Right lung (tissue), 5 donors: ENCODE results near the gene MAD1L1. TPM values are rescaled to one million over a fixed set of nuclear protein-coding genes. Genes with fewer than 3 reads are reported as not detected.

Experiments used
- DNase-seq, 2 donors: peaks; one replicate each; pipeline ENCODE4 v3.0.0-alpha.2; 2013
- polyA plus RNA-seq, 5 donors: library from polyadenylated mRNA; unstranded; fragments of 120-200 nt; gene quantifications; one replicate each; pipeline versions ENCODE4 v1.2.1 to v1.2.3, GENCODE V29; 2013; ENCODE audit warnings: inconsistent platforms in 1 of 5, low replicate concordance in 1 of 5; ENCODE audit not compliant: insufficient read length in 5 of 5, insufficient read depth in 1 of 5

Gene MAD1L1
- polyA plus RNA-seq, 5 donors, result 15.5 to 26.8 (median 23.1) TPM

DNA sequence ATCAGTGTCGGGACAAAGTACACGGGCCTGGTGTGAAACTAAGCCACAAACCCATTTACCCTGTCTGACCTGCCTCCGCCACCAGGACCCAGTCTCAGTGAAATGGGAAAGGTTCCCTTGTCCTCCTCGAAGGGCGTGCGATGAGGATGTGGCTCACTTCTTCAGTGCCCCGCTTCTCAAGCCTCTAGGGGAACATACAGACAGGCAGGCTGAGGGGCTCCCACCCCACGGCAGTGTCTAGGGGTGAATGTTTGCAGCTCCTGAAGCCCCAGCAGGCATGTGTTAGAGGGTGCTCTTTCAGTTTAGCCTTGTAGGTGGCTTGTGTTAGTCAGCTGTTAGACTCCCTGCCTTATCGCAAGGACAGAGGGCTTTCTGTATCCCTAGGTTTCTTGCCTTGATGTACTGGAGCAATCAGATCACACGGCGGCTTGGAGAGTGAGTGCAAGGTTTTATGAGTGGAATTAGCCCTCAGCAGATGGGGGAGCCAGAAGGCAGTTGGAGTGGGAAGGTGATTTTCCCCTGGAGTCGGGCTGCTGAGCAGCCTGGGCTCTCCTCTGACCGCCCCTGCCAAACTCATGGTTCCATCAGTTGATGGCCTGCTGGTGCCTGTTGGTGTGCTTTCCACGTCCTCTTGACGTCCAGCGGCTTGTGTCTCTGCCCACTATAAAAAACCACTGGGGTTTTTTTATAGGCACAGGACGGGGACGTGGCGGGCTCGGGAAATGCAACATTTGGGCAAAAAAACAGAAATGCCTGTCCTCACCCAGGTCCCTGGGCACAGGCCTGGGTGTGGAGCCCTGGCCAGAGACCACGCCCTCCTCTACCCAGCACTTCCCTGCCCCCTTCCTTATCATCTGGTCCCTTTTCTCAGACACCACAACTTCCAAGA, 10.0 kb upstream of the MAD1L1 start:
- DNase-seq, result no peak

DNA sequence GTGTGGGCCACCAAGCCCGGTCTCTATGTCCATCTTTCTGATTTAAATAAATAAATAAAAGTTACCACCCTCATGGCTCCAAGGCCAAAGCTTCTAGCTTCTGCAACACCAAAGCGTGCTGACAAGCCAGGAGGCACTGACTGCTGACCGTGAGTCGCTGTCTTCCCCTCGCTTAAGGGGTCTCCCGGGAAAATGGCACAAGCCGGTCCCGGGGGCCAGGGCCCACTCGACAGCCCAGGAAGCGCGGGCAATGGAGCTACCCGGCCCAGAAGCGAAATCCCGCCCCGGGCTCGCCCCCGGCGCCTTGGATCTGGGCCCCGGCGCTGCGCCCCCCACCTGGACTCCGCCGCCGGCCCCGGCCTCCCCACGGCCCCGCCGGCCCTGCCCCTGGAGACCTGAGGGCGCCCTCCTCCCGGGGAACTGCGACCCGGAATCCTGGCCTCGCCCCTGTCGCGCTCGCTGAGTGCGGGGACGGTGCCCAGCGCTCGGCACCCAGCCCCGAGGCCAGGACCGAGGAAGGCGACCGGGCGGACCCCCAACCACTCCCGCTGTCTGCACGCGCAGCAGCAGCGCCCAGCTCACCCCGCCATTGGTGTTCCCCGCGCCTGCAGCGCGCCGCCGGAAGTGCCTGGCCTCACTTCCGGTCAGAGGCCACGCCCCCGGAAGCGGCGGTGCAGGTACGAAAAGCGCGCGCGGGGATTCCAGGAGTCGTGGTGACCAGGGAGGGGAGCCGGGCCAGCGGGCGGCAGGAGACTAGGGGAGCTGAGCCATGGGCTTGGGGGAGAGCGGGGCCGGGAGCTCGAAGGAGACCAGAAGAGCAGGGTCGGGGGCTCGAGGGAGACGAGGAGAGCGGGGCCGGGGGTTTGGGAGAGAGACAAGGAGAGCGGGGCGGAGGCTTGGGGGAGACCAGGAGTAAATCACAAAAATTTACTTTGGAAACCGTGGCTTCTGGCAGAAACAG, 9.1 kb upstream of the MAD1L1 start, which contains the start of the genes MRM2 and NUDT1:
MRM2 (minus strand) TSS at position 626 of the 961 bp plus-strand sequence; CDS start at position 590, 36 bp downstream.
NUDT1 (plus strand) TSS at position 647 of the 961 bp plus-strand sequence. CDS start 2,349 bp downstream, outside the sequence.
- DNase-seq, result peak; percentile 71 to 75

DNA sequence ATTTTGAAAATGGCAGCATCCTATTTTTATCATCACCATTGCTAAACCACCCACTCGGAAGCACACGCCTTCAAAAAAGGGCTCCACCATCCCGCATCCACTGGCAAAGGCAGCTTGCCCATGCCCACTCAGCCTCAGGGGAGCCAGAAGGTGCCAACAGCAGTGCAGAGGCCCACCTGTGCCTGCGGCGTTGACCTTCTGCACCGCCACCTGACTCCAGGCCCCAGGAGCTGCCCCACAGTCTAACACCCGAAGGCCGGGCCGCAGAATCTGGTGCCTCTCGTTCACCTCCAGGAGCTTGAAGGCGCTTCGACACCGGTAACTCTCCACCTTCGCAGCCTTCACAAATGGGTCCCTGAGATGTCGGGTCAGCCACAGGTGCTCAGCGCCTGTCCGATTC, 6.5 kb upstream of the MAD1L1 start:
- no peak for DNase-seq

DNA sequence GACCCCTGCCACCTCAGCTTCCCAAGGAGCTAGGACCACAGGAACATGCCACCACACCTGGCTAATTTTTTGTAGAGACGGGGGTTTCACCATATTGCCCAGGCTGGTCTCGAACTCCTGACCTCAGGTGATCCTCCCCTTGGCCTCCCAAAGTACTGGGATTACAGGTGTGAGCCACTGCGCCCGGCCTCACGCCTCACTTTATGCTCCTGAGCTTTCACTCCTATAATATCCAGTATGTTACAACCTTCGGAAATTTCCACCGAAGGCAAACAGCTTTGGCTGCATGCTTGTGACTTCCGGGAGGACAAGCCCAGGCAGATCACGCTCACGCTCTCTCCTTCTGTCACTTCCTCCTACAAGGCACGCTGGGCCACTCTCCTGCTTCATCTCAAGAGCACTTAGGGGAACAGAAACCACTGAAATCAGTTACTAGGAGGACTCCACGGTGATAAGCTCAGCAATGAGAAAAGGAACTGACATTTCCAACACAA, 4.4 kb upstream of the MAD1L1 start:
- no peak for DNase-seq

DNA sequence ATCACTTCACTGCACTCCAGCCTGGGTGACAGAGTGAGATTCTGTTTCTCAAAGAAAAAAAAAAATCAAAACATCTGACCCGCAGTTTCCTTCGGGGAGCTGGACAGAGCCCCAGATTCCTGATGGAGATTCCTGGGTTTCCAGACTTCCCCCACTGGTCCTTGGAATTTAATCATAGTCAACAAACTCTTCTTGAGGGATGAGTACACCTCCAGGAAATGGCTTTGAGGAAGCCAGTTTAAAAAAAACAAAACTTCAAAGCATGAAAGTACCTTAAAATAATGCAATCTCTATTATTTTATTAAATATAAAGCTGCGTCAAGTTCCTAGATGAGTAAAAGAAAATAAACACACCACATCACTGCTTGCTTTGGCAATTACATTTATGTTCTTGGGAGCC, 1.2 kb upstream of the MAD1L1 start:
- DNase-seq, result no peak

DNA sequence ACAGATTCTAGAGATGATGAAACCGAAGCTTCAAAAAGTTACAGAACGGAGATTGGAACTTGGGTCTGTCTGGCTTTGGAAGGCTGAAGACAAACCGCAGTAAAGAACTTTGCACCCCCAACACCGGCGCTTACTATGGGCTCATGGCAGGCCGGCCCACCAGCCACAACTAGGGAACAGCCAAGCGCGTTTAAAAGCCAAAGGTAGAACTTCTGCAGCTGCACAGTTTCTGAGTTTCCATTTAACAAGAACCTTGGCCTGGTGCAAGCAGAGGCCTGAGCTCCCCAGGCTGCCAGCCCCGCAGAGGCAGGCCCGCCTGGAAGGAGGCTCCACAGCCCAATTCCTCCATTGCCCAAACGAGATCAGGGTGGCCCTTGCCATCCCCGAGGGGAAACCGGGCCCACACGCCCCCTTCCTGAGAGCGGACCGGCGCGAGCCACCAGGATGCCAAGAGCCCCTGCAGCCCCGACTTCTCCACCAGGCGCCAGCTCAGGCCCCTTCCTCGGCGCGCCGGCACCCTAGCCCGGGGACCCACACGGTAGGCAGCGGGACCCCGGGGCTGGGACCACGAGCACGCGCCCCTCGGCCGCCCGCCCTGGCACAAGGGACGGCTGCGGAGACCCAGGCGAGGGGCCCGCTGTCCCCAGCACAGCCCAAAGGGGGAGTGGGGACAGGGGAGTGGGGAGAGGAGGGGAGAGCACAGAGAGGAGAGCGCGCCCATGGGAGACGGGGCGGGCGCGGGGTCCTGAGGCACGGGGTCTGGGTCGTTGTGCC, 566 bp downstream of the MAD1L1 start:
- DNase-seq, result no peak

DNA sequence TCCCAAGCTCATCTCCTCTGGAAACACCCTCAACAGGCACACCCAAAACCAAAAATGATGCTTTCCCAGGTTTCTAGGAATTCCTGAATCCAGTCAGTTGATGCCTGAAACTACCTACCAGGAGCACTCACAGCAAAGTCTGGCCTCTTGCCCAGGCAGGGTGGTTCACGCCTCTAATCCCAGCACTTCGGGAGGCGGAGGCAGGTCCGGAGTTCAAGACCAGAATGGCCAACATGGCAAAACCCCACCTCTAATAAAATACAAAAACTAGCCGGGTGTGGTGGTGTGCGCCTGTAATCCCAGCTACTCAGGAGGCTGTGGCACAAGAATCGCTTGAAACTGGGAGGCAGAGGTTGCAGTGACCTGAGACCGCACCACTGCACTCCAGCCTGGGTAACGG, 1.9 kb downstream of the MAD1L1 start:
- DNase-seq, result no peak

DNA sequence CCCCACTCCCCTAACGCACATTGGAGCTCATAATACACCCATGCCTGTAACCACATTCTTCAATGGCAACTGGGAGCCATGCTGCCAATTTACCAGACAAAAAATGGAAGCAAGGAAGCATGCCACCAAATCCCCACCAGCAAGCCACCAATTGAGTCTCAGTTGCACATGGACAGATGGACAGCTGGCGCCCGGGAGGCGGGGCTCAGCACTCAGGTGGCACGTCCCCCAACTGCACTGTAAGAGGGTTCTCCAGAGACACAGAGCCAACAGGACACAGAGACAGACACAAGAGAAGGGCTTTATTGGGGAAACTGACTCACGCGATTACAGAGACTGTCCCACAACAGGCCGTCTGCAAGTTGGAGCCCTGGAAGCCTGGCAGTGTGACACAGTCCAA, 2.5 kb downstream of the MAD1L1 start:
- DNase-seq, result no peak

DNA sequence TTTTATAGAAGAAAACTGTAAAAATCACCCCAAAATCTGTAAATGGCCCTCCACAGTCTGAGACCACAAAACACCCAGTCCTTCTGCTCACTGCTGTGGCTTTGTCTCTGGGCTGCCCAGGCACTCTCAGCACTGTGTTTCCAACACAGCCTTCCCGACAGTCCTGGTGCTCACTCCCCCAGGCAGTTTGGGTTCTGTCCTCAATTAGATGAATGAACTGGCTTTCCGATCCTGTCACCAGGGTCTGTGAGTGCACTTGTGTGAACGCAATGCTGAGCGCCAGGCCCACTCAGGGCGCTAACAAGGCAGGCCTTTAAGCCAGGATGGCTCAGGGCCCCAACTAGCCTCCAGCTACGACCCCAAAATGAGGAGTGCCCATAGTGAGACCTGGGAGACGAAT, 3.3 kb downstream of the MAD1L1 start:
- no peak for DNase-seq

DNA sequence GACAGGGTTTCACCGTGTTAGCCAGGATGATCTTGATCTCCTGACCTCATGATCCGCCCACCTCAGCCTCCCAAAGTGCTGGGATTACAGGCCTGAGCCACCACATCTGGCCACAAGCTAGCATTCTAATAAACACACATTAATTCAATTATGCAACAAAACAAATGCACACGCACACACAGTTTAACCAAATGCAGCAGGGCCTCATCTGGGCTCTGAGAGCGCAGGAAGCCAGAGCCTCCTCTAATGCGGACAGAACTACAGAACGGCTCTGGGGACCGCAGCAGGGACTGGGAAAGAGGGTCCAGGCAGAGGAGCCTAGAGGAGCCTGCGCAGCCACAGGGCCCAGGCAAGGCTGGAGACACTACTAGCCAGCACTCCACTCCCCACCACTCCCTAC, 3.8 kb downstream of the MAD1L1 start:
- no peak for DNase-seq

DNA sequence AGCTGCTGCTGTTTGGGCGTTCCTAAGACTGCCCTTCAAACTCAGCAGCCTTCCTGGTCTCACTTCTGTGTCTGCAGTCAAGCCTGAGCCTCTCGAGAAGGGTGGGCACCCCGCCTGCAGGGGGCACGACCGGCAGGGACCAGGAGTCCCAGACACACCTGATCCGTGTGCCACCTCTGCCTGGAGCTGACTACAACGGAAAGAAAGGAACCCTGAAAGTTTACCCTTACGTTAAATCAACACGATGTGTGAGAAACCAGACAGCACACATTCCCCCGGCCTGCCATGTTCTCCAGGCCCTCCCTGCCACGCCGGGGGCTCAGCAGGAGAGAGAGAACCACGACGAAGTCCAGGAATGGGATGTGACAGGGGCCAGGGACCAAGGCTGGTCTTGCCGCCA, 5.0 kb downstream of the MAD1L1 start:
- no peak for DNase-seq

DNA sequence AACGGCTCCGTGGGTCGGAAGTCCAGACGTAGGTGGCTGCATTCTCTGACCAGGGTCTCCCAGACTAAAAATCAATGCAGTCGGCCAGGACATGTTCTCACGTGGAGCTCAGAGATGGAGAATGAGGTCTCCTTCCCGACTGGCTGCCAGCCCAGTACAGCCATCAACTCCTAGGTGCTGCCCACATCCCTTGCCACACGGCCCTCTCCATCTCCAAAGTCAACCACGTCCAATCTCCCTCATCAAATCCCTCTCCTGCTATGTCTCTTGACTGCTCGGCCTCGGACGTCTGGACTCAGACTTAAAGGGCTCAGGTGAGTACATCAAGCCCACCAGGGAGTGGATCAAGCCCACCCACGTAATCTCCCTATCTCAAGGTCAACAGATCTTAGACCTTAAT, 6.9 kb downstream of the MAD1L1 start:
- DNase-seq, result no peak

DNA sequence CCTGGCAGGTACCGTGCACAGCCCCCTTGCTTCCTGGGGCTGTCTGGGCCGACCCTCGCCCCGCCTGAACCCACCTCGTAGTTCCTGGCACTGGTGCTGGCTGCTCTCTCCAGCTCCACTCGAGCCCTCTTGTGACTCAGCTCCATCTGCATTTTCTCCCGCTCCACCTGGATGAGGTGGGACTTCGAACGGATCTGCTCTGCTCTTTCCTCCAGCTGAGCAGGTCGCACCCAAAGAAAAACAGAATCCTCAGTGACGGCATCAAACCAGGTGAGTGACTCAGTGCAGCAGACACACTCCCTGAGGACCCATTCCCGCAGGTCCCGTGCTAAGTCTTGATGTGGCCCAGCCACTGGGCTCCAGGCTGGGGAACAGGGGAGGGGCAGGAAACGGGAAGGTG, 7.4 kb downstream of the MAD1L1 start:
- DNase-seq, result no peak

DNA sequence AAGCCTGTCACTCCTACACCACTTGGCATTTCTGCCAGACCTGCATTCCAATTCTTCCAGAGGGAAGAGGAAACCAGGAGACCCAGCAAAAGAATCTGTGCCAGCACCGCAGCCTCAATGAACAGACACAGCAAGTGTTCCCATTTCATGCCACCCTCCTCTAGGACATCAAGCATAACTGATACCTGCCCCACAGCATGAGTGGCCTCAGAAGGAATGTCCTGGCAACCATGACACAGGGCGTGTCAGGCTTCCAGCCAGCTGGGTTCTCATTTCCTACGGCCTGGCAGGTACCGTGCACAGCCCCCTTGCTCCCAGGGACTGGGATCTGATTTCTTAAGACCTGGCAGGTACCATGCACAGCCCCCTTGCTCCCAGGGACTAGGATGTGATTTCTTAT, 7.8 kb downstream of the MAD1L1 start:
- DNase-seq, result no peak

DNA sequence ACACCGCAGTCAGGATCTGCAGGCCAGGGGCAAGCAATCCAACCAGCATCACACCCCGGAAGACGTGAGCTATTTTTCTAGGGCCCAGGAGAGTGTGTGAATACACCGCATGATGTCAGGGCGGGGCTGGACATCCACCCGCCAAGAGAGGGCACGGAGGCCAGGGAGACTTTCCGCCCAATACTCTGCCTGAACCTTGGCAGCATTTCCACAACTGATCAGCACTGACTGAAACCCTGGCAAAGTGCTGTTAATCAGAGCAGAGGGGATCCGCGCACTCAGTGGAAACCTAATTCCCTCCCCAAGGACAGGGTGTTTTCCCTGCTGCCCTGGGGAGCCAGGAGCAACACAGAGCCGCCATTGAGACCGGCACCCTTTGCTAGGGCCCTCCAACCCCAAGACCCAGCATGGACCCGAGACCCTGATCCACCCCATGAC, 8.2 kb downstream of the MAD1L1 start:
- no peak for DNase-seq

DNA sequence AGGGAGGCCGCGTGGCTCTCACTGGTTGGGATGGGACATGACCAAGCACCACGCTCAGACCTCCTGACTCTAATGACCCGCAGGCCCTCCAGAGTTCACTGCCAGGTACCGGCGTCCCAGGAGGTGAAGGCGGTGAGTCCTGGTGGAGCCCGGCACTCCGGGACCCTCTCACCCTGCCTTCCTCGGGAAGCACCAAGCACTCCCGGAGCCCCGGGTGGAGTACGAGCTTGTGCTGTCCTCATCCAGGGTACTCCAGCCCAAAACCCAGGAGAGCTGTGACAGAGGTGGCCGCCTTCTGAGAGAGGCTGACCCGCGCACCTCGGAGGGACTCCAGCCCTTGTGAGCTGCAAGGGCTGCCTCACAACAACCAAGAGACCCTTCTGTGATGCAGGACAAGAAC, 9.4 kb downstream of the MAD1L1 start:
- no peak for DNase-seq

DNA sequence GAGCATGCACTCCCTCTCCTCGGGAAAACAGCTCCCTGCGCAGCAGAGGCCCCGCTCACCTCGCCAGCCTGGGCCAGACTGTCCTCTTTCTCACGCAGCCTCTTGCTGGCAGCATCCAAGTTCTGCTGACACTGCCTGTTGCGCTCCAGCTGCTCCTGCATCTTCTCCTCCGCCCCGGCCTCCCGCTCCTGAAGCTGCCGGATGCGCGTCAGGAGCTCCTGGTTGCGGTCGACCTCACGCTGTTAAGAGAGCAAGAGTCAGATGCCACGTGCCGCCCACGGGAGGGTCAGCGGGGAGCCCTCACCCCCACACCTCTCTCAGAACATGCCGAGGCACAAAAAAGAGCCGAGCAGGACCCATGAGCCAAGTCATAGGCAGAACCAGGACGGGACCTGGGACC, 10.2 kb downstream of the MAD1L1 start:
- no peak for DNase-seq

DNA sequence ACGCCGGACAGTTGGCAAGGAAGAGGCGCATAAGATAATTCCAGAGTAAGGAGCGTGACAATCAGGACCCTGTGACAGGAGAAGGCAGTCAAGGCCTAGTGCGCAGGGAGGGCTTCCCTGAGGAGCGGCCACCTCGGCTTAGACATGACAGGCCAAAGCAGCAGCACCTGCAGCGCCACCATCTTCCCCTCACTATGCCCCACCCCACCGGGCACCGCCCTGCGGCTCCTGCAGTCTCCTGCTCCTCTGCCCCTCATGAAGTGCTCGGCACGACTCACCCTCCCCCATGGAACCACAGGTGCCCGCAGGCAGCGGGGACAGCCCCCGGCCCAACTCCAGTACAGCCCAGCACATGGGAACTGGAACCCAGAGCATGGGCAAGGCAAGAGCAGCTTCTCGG, 11.8 kb downstream of the MAD1L1 start:
- DNase-seq, result no peak

DNA sequence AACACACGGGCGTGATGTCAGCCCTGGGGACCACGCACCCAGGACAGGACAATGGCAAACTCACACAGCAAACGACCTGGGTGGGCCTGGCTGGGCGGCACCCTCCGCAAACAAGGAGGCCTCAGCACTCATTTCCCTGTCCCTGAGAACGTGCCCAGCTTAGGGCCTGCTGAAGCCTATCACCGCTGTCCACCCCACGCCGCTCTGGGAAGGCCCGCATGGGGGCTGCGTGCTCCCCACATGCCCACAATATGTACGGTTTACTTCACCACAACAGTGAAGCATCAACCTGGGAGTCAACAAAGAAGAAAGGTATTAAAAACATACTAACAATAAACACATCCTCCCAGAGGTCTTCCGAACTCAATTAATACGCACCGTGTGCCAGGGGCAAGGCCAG, 12.2 kb downstream of the MAD1L1 start:
- DNase-seq, result no peak

DNA sequence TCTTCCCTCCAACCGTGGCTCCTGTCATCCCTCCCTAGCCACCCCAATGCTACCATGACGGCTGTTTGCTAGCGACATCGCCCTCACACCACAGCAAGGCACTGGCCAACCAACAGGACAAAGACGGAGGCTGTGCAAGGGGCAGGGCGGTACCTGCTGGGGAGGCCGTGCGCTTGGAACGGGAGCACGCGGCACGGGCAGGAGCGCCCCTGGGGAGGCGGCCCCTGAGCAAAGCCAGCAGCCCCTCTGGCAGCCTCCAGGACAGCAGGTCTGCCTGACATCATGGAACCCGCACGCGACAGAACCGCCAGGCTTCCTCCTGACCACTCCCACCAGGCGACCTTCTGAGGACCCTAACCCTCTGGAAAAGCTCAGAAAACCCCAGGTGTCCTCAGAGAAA, 12.7 kb downstream of the MAD1L1 start:
- DNase-seq, result no peak

DNA sequence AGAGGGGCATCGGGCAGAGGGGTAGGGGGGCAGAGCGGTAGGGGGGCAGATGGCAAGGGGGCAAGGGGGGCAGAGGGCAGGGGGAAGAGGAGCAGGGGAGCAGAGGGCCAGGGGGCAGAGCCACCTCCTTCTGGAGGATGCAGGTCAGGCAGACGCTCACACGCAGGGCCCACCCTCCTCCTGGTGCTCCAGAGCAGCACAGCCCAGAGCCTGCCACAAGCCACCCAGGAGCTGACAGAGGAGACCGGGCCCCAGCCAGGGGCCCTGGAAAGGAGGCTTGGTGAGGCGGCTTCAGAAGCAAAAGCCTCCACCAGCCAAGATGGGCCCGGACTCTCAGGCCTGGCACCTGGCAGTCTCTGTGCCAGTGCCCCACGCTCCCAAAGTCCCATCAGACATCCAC, 13.1 kb downstream of the MAD1L1 start:
- no peak for DNase-seq

DNA sequence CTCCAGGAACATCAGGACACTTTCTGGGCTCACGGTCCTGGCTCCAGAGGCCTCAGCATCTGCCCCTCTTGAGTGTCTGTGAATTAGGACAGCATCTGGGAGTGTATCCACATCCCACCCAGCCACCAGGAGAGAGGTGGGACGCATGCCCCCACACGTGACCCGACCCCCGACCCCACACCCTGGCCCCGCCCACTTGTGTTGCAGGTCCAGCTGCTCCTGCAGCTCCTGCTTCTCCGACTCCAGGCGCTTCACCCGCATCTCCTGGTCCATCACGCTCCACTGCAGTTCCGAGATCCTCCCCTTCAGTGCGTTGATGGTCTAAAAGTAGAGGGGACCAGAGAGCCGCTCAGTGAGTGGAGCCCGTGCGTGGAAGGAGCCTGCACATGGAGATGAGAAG, 13.6 kb downstream of the MAD1L1 start:
- DNase-seq, result no peak
